Measurements from ENCODE around the gene NAE1.

DNA sequence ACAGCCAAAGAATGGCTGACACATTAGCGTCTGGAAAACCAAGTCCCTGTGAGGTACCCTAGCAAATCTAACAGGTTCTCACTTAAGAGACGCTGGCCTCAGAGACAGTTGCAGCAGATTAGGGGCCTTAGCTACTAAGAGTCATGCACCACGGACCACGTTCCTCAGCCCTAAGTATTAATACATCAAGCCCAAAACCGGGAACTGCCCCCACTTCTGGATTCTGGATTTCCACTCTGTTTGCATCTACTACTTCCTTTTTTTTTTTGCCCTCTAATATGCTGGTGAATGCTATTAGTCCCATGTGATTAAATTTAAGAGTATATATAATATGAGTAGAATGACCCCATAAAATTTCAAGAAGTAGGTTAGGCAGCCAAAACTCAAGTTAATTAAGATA is 28.6 kb downstream of the NAE1 start:
- no peak for TF ChIP-seq GATA3 (IDR thresholded peaks at IDR 0.05; ENCODE audit: low read depth, low read length)
- no peak for TF ChIP-seq GATA2 (IDR thresholded peaks at IDR 0.05; ENCODE audit: low read depth, low read length)
